Erythroblast (primary cell): ENCODE results near the gene IL1R2.

ENCODE experiments used
- GATA1 ChIP-seq: IDR thresholded peaks from 2 replicates; pipeline ENCODE4 v1.6.1; 2011; ENCODE audit warnings: low read depth, mild to moderate bottlenecking, control low read depth, low read length, moderate library complexity
- POLR2A ChIP-seq: IDR thresholded peaks from 2 replicates; pipeline ENCODE4 v1.6.1; 2011; ENCODE audit warnings: mild to moderate bottlenecking, low read length

- no peak for TF ChIP-seq POLR2A
- TF ChIP-seq GATA1 = no peak
These were observed 23.6 kb downstream of the IL1R2 start for GRCh38 chr2:102015399-102015798.
